ENCODE results near the gene POLE.

- no peak for TF ChIP-seq CTCF (IDR thresholded peaks at IDR 0.05)
- peak in 1 of 2 donors; percentile 20 for TF ChIP-seq POLR2A (IDR thresholded peaks at IDR 0.05)
These were observed 84.4 kb downstream of the POLE start for GRCh38 chr12:132602572-132603239.

Measured in thyroid gland (tissue), 4 donors.